GM15510 (cell line): ENCODE data around the gene GCN1.

ENCODE experiments used
- POLR2A ChIP-seq: IDR thresholded peaks from 3 replicates; pipeline ENCODE4 v1.6.1; 2011; ENCODE audit warnings: borderline replicate concordance; ENCODE audit not compliant: insufficient read length; ENCODE audit errors: extremely low read depth

Gene GCN1

DNA sequence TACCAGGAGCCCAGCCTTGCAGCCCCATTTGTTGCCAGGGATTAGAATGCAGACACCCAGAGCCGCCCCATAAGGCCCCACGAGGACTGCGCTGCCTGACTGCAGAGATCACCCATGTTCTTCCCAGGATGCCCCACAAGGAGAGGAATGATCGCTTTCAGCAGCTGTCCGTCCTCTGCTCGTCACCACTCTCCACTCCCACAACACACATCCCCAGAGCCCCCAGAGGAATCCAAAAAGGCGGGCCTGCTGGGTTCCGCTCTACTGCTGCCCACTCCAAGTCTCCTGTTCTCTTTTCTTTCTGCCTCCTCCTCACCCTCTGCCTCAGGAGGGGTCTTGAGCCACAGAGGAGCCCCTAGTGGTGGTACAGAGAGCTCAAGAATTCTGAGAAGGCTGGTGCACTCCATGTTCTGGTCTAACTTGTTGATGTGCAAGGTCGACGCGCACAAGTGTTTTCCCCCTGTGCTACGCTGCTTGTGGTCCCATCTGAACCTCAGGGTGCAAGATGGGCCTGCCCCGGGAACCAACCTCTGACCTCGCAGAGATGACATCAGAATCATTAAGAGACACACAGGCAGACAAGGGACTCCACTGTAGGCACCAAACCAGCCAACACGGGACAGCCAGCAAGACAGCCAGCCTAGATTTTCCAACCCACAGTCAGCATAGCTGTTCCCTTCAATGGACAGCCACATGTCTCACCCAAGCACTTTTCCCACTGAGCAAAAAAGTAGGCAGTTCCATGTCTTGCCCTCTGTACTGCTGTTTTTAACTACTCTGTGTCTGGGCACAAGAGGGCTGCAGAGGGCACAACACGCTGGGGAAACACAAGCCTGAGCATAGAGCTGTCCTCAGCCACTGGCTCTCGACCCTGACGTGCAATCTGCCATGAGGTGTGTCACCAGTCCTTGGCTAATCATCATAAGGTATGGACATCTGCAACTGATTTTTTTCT lies 41.1 kb upstream of the GCN1 start:
- no peak for TF ChIP-seq POLR2A

DNA sequence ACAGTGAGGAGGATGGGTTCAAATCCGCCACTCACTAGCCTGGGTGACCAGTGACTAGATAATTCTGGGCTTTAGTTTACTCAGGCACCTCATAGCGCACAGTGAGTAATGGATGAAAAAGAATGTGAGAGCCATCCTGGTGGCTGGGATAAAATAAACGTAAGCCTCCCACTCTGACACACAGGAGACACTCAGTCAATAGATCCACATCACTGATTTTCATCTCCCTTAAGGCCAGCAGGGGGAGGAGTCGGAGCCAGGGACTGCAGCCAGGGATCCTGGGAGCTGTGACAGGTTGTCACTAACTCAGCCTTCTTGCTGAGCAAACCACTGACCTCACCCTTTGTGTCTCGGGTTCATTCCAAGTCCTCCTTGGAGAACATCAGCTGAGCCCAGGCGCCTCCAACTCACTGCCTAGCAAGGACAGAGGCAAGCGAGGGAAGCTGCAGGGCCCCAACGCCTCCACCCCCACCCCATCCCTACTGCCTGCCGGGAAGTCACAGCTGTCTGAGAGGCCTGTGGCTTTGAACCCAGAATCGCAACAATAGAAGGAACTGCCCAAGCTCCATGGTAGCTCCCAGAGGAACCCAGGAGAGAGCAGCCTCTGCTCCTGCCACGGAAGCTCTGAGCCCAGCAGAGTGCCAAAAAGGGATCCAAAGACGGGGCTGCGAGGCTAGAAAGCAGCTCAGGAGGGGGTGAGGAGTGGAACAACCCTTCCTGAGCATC lies 40.3 kb upstream of the GCN1 start:
- no peak for TF ChIP-seq POLR2A

- TF ChIP-seq POLR2A = no peak
Observed at GRCh38 chr12:120231316-120232011, 36.9 kb upstream of the GCN1 start.

GRCh38 chr12:120230974-120231315 lies 36.4 kb upstream of the GCN1 start:
- TF ChIP-seq POLR2A = no peak

- no peak for TF ChIP-seq POLR2A
Observed at GRCh38 chr12:120230326-120230973, 35.9 kb upstream of the GCN1 start.

- TF ChIP-seq POLR2A = no peak
Observed at GRCh38 chr12:120229487-120230325, 35.2 kb upstream of the GCN1 start.

- TF ChIP-seq POLR2A = no peak
Observed at GRCh38 chr12:120229071-120229486, 34.6 kb upstream of the GCN1 start.

- no peak for TF ChIP-seq POLR2A
Observed at GRCh38 chr12:120228291-120229070, 34.0 kb upstream of the GCN1 start.

GRCh38 chr12:120228041-120228290 lies 33.5 kb upstream of the GCN1 start:
- TF ChIP-seq POLR2A = no peak

- TF ChIP-seq POLR2A = no peak
Observed at GRCh38 chr12:120227233-120228040, 32.9 kb upstream of the GCN1 start.

- no peak for TF ChIP-seq POLR2A
Observed at GRCh38 chr12:120225852-120226640, 31.5 kb upstream of the GCN1 start.

DNA sequence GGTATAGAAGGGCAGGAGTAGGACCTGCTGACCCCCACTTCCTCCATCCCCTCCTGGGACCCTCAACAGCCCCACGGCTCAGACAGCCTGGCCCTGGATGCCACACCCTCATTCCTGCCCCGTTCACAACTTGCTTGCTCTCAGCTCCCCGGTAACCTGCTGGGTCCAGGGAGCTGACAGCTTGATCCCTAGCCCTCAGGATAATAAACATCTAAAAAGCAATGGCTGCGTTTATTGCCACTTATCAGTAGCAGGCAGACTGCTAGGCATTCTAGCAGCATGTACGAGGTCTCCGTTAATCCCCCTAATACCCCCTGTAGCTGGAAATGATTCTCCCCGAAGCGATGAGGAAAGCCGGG lies 30.7 kb upstream of the GCN1 start:
- TF ChIP-seq POLR2A = no peak
